Measurements from ENCODE around the gene FAM25A. TPM values are rescaled to one million over a fixed set of nuclear protein-coding genes. Genes with fewer than 3 reads are reported as not detected.

The FAM25A gene
- total RNA-seq, 4 donors from 2014 or later = not detected

DNA sequence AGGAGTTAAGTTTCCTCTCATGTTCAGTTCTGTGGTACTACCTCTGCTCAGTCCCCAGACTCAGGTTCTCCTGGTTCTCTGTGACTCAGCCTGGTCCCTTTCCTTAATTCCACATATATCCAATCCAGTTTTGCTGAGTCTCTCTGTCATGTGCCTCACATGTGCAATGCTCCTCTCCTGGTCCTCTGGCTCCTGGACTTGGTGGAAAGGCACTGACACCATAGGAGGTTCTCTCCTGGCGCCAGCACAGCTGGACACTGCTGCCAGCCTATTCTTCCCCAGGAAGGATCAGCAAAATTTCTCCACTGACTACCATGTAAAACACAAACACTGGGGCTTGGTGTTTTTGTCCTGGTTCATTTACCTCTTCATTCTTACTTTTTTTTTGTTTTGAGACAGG is 46.8 kb downstream of the FAM25A start:
- intact Hi-C loops (cut with DNase I) = no loop called here
- Histone ChIP-seq H3K36me3 (peaks cover 41 to 61% of the 10 kb centered on the region in 2 donors), H3K4me1 (no peaks in the 10 kb centered on the region), H3K4me3 (replicated peaks in 1 of 3) (no peak overlapping the region), H3K9me3 (no peaks in the 10 kb centered on the region), H3K27me3 (no peaks in the 10 kb centered on the region), H3K27ac (no peak overlapping the region)
- no peak for TF ChIP-seq CTCF (IDR thresholded peaks at IDR 0.05)
- no peak for TF ChIP-seq POLR2A (IDR thresholded peaks at IDR 0.05)
- WGBS, 2 donors = 95 to 100% methylated on average over 1 of the region's 1 CpG
- no peak for DNase-seq

DNA sequence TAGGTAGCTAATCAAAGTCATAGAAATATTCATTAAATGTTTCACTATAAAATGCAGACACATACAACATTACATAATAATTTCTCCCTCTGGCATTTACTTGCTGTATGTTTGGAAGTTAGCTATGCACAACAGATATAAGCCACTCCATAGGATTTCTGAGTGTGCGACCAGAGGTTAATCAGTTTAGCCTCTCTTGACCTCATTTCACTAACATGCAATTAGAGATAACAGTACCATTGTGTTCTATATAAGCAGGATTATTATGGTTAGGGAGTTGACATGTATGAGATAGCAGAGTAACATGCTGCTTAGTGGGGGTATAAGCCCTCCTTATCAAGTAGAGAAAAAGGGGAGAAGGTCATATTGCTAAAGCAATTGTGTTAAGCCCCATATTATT is 48.2 kb downstream of the FAM25A start:
- intact Hi-C loops (cut with DNase I) = no loop called here
- Histone ChIP-seq H3K4me3 (replicated peaks in 1 of 3) (no peak overlapping the region), H3K36me3 (peaks cover 37 to 57% of the 10 kb centered on the region in 2 donors), H3K9me3 (no peaks in the 10 kb centered on the region), H3K27ac (no peak overlapping the region), H3K4me1 (no peaks in the 10 kb centered on the region), H3K27me3 (no peaks in the 10 kb centered on the region)
- 92 to 100% methylated on average over 1 of the region's 1 CpG for WGBS, 2 donors
- no peak for DNase-seq
- TF ChIP-seq POLR2A (IDR thresholded peaks at IDR 0.05) (no peak), CTCF (IDR thresholded peaks at IDR 0.05) (no peak)

GRCh38 chr10:87072449-87072848 is 52.4 kb downstream of the FAM25A start:
- peaks cover 14 to 24% of the 10 kb centered on the region in 2 donors for H3K36me3 ChIP-seq
- peaks cover 5% of the 10 kb centered on the region in 2 donors for H3K4me1 ChIP-seq
- TF ChIP-seq POLR2A (IDR thresholded peaks at IDR 0.05) = no peak
- TF ChIP-seq CTCF (IDR thresholded peaks at IDR 0.05) = no peak
- intact Hi-C loops (cut with DNase I) = no loop called here
- no peaks in the 10 kb centered on the region for H3K9me3 ChIP-seq
- WGBS, 2 donors = 87 to 91% methylated on average over 2 of the region's 2 CpGs
- H3K4me3 ChIP-seq (replicated peaks in 1 of 3) = no peak overlapping the region
- H3K27ac ChIP-seq = no peak overlapping the region
- no peaks in the 10 kb centered on the region for H3K27me3 ChIP-seq
- DNase-seq = no peak

Small RNAs within 50 kb of the gene (small RNA-seq; reads per million reads assigned to genes)
- gene AL136982.5 (not detected), gene BMS1P3 (not detected), gene FAM25A (not detected), gene RNU6-529P (not detected)

Other genes starting within 250 kb of the FAM25A start
- gene MMRN2, start 62.7 kb upstream of the FAM25A start, total RNA-seq = 10 to 100 TPM; 23.0 to 45.1 (median 28.4) TPM
- 10 to 100 TPM; 11.5 to 40.2 (median 23.1) TPM for gene SNCG, start 61.7 kb upstream of the FAM25A start, total RNA-seq
- 100 to 1,000 TPM in 3 of 4 donors, 10 to 100 TPM in 1; 66.6 to 208 (median 104) TPM for gene ADIRF, start 51.8 kb upstream of the FAM25A start, total RNA-seq
- gene GLUD1, start 74.5 kb downstream of the FAM25A start, total RNA-seq = 100 to 1,000 TPM; 154 to 199 (median 157) TPM
- 10 to 100 TPM; 60.8 to 71.9 (median 63.6) TPM for gene SHLD2, start 74.9 kb downstream of the FAM25A start, total RNA-seq
- 1 to 10 TPM in 3 of 4 donors, under 1 TPM in 1; 0.81 to 5.5 (median 3.4) TPM for gene NUTM2A, start 205.2 kb downstream of the FAM25A start, total RNA-seq